ENCODE measurements around the gene LRCH3. TPM values are rescaled to one million over a fixed set of nuclear protein-coding genes. Genes with fewer than 3 reads are reported as not detected.

Gene LRCH3
- total and polyA plus RNA-seq, 2 experiments from 2014 or later: 22.5 to 38.5 TPM

GRCh38 chr3:197820550-197821335, 29.7 kb downstream of the LRCH3 start:
- Histone ChIP-seq H4K20me1 (ENCODE audit: insufficient read depth, poor library complexity, severe bottlenecking) (no peaks in the 10 kb centered on the region), H3K9me3 (ENCODE audit: low read depth) (no peaks in the 10 kb centered on the region), H3K4me3 (no peak overlapping the region), H3K27me3 (no peaks in the 10 kb centered on the region), H3K4me1 (ENCODE audit: insufficient read depth) (peaks cover 15% of the 10 kb centered on the region), H3K36me3 (replicated peaks; ENCODE audit: insufficient read depth, low read depth) (no peaks in the 10 kb centered on the region), H3K4me2 (peak overlapping the region; percentile 35), H3K9me2 (replicated peaks; ENCODE audit: insufficient read depth) (no peaks in the 10 kb centered on the region), H2AFZ (no peak overlapping the region), H3K79me2 (peaks cover 44% of the 10 kb centered on the region), H3K27ac (peak overlapping the region; percentile 84)
- WGBS (ENCODE audit: low lambda C conversion rate, missing lambda C conversion rate): 51% methylated on average over 8 of the region's 8 CpGs
- TF ChIP-seq EZH2phosphoT487 (IDR thresholded peaks at IDR 0.05; ENCODE audit: low read depth, severe bottlenecking, unreplicated experiment) (no peak), EZH2 (IDR thresholded peaks at IDR 0.05; ENCODE audit: borderline replicate concordance) (no peak), CTCF (IDR thresholded peaks at IDR 0.05; ENCODE audit: poor library complexity) (no peak)
- peak; percentile 43 for DNase-seq (ENCODE audit: low spot score)

GRCh38 chr3:197829397-197830045, 38.5 kb downstream of the LRCH3 start:
- no peaks in the 10 kb centered on the region for H4K20me1 ChIP-seq (ENCODE audit: insufficient read depth, poor library complexity, severe bottlenecking)
- no peaks in the 10 kb centered on the region for H3K9me2 ChIP-seq (replicated peaks; ENCODE audit: insufficient read depth)
- H3K36me3 ChIP-seq (replicated peaks; ENCODE audit: insufficient read depth, low read depth): no peaks in the 10 kb centered on the region
- H3K4me3 ChIP-seq: no peak overlapping the region
- no peak for DNase-seq (ENCODE audit: low spot score)
- no peaks in the 10 kb centered on the region for H3K4me1 ChIP-seq (ENCODE audit: insufficient read depth)
- H3K4me2 ChIP-seq: no peak overlapping the region
- no peak overlapping the region for H3K27ac ChIP-seq
- peaks cover 2% of the 10 kb centered on the region for H3K79me2 ChIP-seq
- TF ChIP-seq EZH2 (IDR thresholded peaks at IDR 0.05; ENCODE audit: borderline replicate concordance) (no peak), CTCF (IDR thresholded peaks at IDR 0.05; ENCODE audit: poor library complexity) (no peak), EZH2phosphoT487 (IDR thresholded peaks at IDR 0.05; ENCODE audit: low read depth, severe bottlenecking, unreplicated experiment) (no peak)
- H3K27me3 ChIP-seq: no peaks in the 10 kb centered on the region
- no peak overlapping the region for H2AFZ ChIP-seq
- WGBS (ENCODE audit: low lambda C conversion rate, missing lambda C conversion rate): 94% methylated on average over 3 of the region's 3 CpGs
- no peaks in the 10 kb centered on the region for H3K9me3 ChIP-seq (ENCODE audit: low read depth)

GRCh38 chr3:197830308-197830966, 39.4 kb downstream of the LRCH3 start:
- Histone ChIP-seq H3K4me2 (no peak overlapping the region), H3K36me3 (replicated peaks; ENCODE audit: insufficient read depth, low read depth) (no peaks in the 10 kb centered on the region)
- TF ChIP-seq EZH2 (IDR thresholded peaks at IDR 0.05; ENCODE audit: borderline replicate concordance) (no peak), EZH2phosphoT487 (IDR thresholded peaks at IDR 0.05; ENCODE audit: low read depth, severe bottlenecking, unreplicated experiment) (no peak), CTCF (IDR thresholded peaks at IDR 0.05; ENCODE audit: poor library complexity) (no peak)

More at GRCh38 chr3:197830308-197830966, 39.4 kb downstream of the LRCH3 start:
- no peaks in the 10 kb centered on the region for H3K79me2 ChIP-seq
- 87% methylated on average over 6 of the region's 6 CpGs for WGBS (ENCODE audit: low lambda C conversion rate, missing lambda C conversion rate)
- no peak overlapping the region for H3K27ac ChIP-seq
- no peaks in the 10 kb centered on the region for H3K27me3 ChIP-seq
- H3K9me3 ChIP-seq (ENCODE audit: low read depth): no peaks in the 10 kb centered on the region
- no peaks in the 10 kb centered on the region for H4K20me1 ChIP-seq (ENCODE audit: insufficient read depth, poor library complexity, severe bottlenecking)
- DNase-seq (ENCODE audit: low spot score): no peak
- H3K4me1 ChIP-seq (ENCODE audit: insufficient read depth): no peaks in the 10 kb centered on the region
- H3K9me2 ChIP-seq (replicated peaks; ENCODE audit: insufficient read depth): no peaks in the 10 kb centered on the region
- no peak overlapping the region for H3K4me3 ChIP-seq
- no peak overlapping the region for H2AFZ ChIP-seq

Data from hepatocyte (in vitro differentiated cells).